NCI-H82 treated with DMSO at 0.1 percent for 48 hours (cell line): ENCODE data around the gene WSCD2.
A peak's percentile ranks its signal among the peaks of the same experiment; 100 is the strongest.

Experiments
- DNase-seq: peaks from one replicate; lab custom pipeline; 2025; ENCODE audit not compliant: unreplicated experiment; lab: John Stamatoyannopoulos, UW

WSCD2 gene

DNA sequence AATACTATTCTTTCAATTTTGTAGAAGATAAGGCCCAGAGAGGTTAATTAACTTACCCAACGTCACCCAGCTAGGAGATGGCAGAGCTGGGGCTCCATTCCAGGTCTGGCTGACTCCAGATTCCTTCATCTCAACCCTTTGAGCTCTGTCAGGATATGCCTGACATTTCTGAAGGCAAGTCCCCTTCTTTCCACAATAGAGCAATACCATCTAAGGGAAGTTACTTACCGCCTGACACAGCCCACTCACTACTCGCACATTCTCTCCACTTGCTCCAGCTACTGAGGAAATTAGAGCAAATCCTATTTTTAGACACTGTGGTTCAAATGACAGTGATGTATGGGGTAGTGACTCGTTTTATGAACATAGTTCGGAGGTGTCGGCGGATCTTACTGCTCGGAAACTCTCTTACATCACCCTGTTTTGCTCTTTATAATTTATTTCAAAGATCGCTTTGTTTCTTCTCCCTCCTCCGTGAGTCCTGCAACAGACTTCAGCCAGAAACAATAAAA lies 2.0 kb upstream of the WSCD2 start:
- no peak for DNase-seq

- DNase-seq = no peak
These were observed 1.4 kb upstream of the WSCD2 start for GRCh38 chr12:108127654-108128053.

- no peak for DNase-seq
These were observed 669 bp upstream of the WSCD2 start for GRCh38 chr12:108128221-108129016.

GRCh38 chr12:108131035-108131434 lies 1.9 kb downstream of the WSCD2 start:
- no peak for DNase-seq

DNA sequence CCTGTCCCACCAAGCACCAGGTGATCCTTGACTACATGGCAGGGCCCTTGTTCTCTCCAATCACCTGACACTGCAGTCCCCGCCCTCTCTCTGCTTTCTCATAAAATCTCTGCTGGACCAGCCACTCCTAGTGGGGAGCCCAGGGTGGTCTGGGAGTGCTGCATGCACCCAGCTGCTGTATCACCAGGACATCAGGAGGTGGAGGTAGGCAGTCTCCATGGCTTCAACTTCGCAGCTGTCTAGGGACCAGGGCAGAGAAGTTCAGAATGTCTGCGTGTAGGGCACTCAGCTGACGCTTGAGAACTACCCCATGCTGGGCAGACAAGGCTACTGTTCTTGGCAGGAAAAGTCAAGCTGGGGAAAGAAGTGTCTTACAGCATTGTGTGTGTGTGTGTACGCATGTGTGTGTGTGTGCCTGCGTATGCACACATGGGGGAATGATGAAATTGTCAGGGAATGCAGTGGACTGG lies 2.6 kb downstream of the WSCD2 start:
- DNase-seq = no peak

DNA sequence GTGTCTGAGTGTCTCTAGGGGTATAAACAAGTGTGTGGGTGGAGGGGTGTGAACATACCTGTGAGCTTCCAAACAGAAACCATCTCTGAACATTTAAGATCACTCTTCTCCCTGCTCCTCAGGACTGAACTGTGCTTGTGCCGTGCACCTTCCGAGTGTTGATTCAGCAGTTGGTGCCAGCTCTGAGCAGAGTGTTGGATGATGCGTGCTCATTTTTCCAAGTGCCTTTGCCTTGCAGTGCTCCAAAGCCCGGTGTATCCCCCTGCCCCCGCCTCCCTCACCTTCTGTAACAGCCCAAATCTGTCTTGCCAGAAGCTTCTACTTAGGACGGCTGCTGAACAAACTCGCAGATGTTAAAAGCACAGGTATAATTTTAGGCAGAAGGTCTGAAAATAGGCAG lies 4.4 kb downstream of the WSCD2 start:
- DNase-seq = no peak

DNA sequence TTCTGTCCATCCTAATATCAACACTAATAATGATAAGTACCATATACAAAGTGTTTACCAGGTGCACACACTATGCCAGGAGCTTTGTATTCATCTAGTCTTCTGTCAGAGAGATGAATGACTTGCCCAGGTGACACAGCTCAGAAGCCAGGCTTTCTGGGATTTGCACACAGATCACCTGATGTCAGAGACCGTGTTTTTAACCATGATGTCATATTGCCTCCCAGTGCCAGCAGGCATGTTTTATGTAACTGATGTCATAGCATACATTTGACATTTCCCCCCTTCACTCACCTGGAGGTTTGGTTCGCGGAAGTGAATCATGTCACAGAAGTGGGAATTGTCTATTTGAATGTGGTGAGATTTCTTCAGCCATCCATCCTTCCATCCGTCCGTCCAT lies 5.7 kb downstream of the WSCD2 start:
- no peak for DNase-seq

DNA sequence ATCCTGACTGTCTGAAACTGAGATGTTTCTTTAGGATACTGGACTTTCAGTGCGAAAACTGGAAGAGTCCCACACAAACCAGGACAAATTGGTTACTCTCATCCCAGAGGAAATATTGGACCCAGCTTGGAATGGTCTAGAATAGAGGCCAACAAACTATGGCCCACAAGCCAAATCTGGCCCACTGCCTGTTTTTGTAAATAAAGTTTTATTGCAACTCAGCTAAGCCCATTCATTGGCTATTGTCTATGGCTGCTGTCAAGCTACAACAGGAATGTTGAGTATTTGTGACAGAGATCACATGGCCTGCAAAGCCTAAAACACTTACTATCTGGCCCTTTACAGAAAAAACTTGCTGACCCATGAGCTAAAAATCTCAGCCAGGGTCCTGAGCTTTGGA lies 6.5 kb downstream of the WSCD2 start:
- no peak for DNase-seq

DNA sequence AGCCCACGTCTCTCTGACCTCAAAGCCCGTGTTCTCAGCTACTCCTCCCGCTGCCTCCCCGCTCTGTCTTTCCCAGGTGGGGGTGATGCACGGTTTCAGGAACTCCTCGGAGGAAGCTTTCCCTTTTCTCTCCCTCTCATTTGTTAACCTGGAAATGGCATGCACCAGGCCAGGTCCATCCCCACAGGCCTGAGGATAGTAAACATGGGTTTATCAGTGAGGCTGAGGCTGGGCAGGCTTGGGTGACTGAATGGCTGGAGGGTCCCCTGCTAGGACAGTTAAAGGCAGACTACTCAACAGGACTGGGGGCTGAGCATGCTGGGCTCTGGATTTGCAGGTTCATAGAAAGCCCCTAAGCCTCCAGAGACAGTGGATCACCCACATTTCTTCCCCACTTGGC lies 7.6 kb downstream of the WSCD2 start:
- no peak for DNase-seq

GRCh38 chr12:108139454-108139853 lies 10.4 kb downstream of the WSCD2 start:
- no peak for DNase-seq

- no peak for DNase-seq
These were observed 11.4 kb downstream of the WSCD2 start for GRCh38 chr12:108140501-108140900.

GRCh38 chr12:108141600-108142130 lies 12.6 kb downstream of the WSCD2 start:
- peak; percentile 10 for DNase-seq

GRCh38 chr12:108143144-108143543 lies 14.1 kb downstream of the WSCD2 start:
- DNase-seq = no peak

DNA sequence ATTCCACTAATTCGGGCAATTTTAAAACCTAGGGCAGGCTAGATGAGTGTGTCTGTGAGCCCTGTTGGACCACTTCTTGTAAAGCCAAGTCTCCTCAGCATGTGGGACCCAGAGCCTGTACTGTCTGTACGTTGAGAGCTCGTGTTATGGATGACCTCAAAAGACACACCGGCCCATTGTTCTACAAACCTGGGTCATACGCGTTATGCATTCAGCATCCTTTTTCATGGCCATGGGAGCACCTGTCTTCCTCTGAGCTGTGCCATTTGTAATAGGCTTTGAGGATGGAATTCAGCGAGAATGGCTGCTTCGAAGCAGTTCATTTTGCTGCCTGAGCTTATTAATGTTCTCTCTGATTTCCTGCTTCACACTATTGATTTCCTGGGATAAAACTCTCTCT lies 15.0 kb downstream of the WSCD2 start:
- no peak for DNase-seq

GRCh38 chr12:108145011-108145410 lies 15.9 kb downstream of the WSCD2 start:
- no peak for DNase-seq

GRCh38 chr12:108146035-108146893 lies 17.2 kb downstream of the WSCD2 start:
- DNase-seq = no peak

GRCh38 chr12:108147279-108147678 lies 18.2 kb downstream of the WSCD2 start:
- DNase-seq = no peak

DNA sequence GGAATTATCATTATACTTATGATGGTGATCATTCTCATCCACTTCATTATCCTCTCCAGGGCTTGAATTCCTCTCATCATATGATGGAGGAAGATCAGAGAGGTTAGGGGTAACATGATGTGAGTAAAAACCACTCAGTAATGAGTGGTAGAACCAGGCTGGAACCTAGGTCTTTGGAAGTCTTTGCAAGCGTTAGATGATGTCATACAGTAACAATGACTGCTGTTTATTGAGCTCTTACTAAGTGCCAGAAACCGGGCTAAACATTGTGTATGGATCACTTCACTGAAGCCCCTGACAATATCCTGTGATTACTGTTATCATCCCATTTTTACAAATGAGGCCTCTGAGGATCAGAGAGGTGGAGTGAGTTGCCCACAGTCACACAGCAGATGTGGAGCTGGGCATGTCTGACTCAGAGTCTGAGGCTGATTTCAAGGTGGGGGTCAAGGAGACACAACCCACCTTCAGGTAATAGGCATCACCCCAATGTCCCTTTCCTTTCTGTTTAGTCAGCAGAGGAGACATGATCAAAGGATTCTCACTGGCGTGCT lies 19.5 kb downstream of the WSCD2 start:
- DNase-seq = no peak

DNA sequence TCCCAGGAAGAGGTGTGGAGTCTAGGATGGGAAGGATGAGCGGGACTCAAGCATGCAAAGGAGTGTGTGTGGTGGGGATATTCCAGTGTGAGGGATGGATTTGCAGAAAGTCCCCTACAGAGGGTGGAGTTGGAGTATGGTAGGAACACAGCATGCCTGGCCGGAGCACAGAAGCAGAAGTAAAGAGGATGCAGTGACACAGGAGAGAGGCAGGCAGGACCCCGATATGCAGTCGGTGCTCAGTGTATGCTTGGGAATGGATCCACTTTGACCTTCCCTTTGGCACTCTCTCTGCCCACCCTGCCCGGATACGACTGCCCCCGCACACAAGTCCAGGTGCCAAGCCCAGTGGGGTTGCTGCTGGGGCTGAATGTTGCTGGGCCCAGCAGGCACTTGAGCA lies 21.3 kb downstream of the WSCD2 start:
- DNase-seq = no peak

- no peak for DNase-seq
These were observed 22.6 kb downstream of the WSCD2 start for GRCh38 chr12:108151533-108152169.

- no peak for DNase-seq
These were observed 23.1 kb downstream of the WSCD2 start for GRCh38 chr12:108152170-108152538.
